ENCODE results near the gene NDUFA8. TPM values are rescaled to one million over a fixed set of nuclear protein-coding genes. Genes with fewer than 3 reads are reported as not detected.

The NDUFA8 gene
- total RNA-seq, 1 experiment from 2014 or later: 84.6 TPM

GRCh38 chr9:122128007-122128968, 31.3 kb downstream of the NDUFA8 start:
- intact Hi-C loops (cut with micrococcal nuclease; ENCODE audit: unreplicated experiment): loop anchor here (5.0 kb wide), 1 partner anchor 1219 kb away; no protein-coding TSS in a partner anchor
- Histone ChIP-seq H3K79me2 (ENCODE audit: low read depth) (no peaks in the 10 kb centered on the region), H3F3A (ENCODE audit: insufficient read depth, low read depth) (no peaks in the 10 kb centered on the region), H3K27me3 (ENCODE audit: insufficient read depth, low read depth) (no peaks in the 10 kb centered on the region), H2AFZ (no peak overlapping the region), H3K4me1 (replicated peaks; ENCODE audit: insufficient read depth) (no peaks in the 10 kb centered on the region), H3K9me3 (ENCODE audit: insufficient read depth, low read depth) (no peaks in the 10 kb centered on the region), H3K36me3 (ENCODE audit: low read depth) (no peaks in the 10 kb centered on the region), H3K4me3 (no peak overlapping the region), H3K27ac (no peak overlapping the region), H3K9me2 (ENCODE audit: insufficient read depth) (no peaks in the 10 kb centered on the region), H3K4me2 (no peak overlapping the region), H4K20me1 (ENCODE audit: insufficient read depth) (no peaks in the 10 kb centered on the region)
- no TSS peak for BruUV-seq (replicated peaks)
- ChIA-PET POLR2A (ENCODE audit: unreplicated experiment) (interaction anchor here (0.6 kb wide), 1 partner anchor 144 kb away, joined by 9 read pairs; no protein-coding TSS in a partner anchor), CTCF (interaction anchor here (0.5 to 3.8 kb wide), 3 partner anchors 34 to 580 kb away, joined by 8 to 26 read pairs (median 17); no protein-coding TSS in a partner anchor)
- TF ChIP-seq CTCF (conservative IDR thresholded peaks at IDR 0.05): no peak
- no peak for TF ChIP-seq EZH2 (IDR thresholded peaks at IDR 0.05; ENCODE audit: low read depth)
- DNase-seq: no peak

DNA sequence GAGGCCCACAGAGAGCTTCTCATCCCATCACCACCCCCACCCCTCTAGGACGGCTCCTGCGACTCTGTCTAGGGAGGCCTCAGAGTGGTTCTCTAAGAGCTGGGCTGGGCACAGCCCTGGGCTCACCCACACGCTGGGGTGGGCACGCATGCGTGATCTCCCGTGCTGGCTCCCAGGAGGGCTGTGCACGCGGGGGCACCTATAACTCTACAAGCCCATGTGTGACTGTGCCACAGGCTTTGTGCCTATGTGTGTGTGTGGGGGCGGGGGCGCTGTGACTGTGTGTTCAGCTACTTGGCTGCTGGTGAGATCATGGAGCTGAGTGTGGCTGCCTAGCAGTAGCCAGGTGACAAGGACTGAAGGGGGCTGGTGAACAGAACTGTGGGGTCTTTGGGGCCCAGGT, 32.2 kb downstream of the NDUFA8 start:
- CTCF ChIA-PET: interaction anchor here (0.5 to 3.8 kb wide), 4 partner anchors 9 to 223 kb away, joined by 3 to 26 read pairs (median 6); no protein-coding TSS in a partner anchor
- no peaks in the 10 kb centered on the region for H3K36me3 ChIP-seq (ENCODE audit: low read depth)

More for the DNA sequence above, 32.2 kb downstream of the NDUFA8 start:
- Histone ChIP-seq H2AFZ (no peak overlapping the region), H3K79me2 (ENCODE audit: low read depth) (no peaks in the 10 kb centered on the region), H3F3A (ENCODE audit: insufficient read depth, low read depth) (no peaks in the 10 kb centered on the region), H3K4me1 (replicated peaks; ENCODE audit: insufficient read depth) (no peaks in the 10 kb centered on the region), H4K20me1 (ENCODE audit: insufficient read depth) (no peaks in the 10 kb centered on the region), H3K9me3 (ENCODE audit: insufficient read depth, low read depth) (no peaks in the 10 kb centered on the region), H3K4me3 (no peak overlapping the region), H3K4me2 (no peak overlapping the region), H3K27ac (no peak overlapping the region), H3K27me3 (ENCODE audit: insufficient read depth, low read depth) (no peaks in the 10 kb centered on the region), H3K9me2 (ENCODE audit: insufficient read depth) (no peaks in the 10 kb centered on the region)
- no peak for DNase-seq
- no TSS peak for BruUV-seq (replicated peaks)
- intact Hi-C loops (cut with micrococcal nuclease; ENCODE audit: unreplicated experiment): loop anchor here (5.0 kb wide), 1 partner anchor 1220 kb away; no protein-coding TSS in a partner anchor
- TF ChIP-seq EZH2 (IDR thresholded peaks at IDR 0.05; ENCODE audit: low read depth) (no peak), CTCF (conservative IDR thresholded peaks at IDR 0.05) (no peak)
- POLR2A ChIA-PET (ENCODE audit: unreplicated experiment): interaction anchor here (0.6 kb wide), 1 partner anchor 145 kb away, joined by 9 read pairs; no protein-coding TSS in a partner anchor

Measured in PC-9 (cell line).